RWPE1 (cell line): ENCODE measurements around the gene MINAR2.

Experiments used
- CTCF ChIA-PET: fragments of 350-600 bp; sonication (Branson Sonifier 250); formaldehyde crosslinking; extraction: SDS; loops from one replicate; lab custom pipeline; 2021; lab: Yijun Ruan, JAX
- POLR2A ChIA-PET: fragments of 400-600 bp; formaldehyde crosslinking; extraction: SDS; loops from one replicate; lab custom pipeline; 2020; ENCODE audit warnings: antibody characterized with exemption; ENCODE audit not compliant: low non-redundant PET; lab: Yijun Ruan, JAX
- DNase-seq: peaks from one replicate; pipeline ENCODE4 v3.0.0; 2012; ENCODE audit warnings: low spot score
- H3K27ac ChIP-seq: fragments of 450-650 bp; 2 replicates; pipeline ENCODE4 v1.5.1; 2017
- CTCF ChIP-seq: fragments of 450-650 bp; conservative IDR thresholded peaks from 2 replicates; pipeline ENCODE4 v1.5.1; 2017; ENCODE audit warnings: low read depth, mild to moderate bottlenecking

The MINAR2 gene

DNA sequence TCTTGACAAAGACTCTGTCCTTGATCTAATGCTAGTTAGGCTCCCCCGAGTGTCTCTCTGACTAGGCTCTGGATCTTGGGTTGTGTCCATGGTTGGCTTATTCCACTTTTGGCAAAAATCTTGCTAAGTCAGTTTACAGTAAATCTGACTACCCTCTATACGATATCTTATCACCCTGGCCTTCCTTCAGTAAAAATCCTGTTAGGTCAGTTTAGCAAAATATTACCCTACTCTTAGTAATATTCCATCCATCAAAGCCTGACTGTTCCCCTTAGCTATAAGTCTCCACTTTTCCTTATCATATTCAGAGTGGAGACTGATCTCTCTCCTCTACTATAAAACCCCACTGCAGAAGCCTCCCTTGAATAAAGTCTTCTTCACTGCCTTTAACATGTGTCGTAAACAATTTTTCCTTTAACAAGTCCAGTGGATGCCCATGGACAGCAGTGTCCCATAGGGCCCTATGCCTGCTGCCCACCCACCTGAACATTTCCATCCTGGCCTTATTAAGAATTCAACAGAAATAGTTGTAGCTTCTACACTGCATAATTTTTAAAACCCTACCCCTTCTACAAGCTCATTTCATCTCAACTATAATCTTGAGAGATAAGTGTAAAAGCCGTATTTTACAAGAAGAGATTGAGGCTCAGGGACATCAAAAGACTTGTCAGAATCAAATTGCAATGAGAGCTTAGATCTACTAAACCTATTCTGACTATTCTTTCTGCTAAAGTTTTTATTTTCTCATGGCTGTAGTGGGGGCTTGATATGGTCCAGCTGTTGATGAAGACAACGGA, 22.3 kb downstream of the MINAR2 start:
- no peak overlapping the region for H3K27ac ChIP-seq
- POLR2A ChIA-PET, result no interaction called here
- DNase-seq, result no peak
- TF ChIP-seq CTCF, result no peak
- CTCF ChIA-PET, result interaction anchor here (0.5 to 4.6 kb wide), 4 partner anchors 48 to 669 kb away, joined by 4 to 78 read pairs (median 8); no protein-coding TSS in a partner anchor

DNA sequence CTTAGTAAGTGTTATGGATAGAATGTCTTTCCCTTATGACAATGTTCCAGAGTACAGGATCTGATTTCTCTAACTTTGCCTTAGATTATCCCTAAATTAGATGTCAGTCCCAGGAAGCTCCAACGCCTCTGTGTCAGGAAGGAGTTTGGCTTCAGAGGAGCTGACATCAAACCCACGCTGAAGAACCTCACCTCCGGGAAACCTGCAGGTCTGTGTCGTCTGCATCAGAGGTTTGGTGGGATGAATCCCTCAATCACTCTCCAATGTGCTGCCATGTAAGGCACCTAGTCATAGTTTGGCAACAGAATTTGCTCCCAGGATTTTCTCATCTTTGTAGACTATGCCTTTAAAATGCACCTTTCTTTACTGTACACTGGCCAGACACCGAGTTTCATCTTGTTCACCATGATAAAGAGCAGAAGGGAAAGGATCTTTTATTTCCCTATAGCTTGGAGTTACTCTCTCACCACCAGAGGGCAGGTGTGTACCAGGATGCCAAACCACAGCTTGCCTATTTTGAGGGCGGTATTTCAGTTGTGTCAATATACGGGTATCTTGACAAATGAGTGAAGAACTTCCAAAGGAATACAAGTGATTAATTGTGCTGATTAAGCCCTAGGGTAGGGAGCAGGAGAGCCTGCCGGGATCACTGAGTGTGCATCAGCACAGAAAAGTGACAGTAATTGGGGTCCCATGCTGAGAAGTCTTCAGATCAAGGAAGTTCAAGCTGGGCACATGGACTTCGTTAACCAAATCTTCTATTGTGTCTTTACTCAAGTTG, 23.4 kb downstream of the MINAR2 start:
- POLR2A ChIA-PET, result no interaction called here
- TF ChIP-seq CTCF, result peak; percentile 89
- peak; percentile 61 for DNase-seq
- H3K27ac ChIP-seq, result no peak overlapping the region
- CTCF ChIA-PET, result interaction anchor here (0.5 to 4.6 kb wide), 24 partner anchors 8 to 1738 kb away, joined by 3 to 78 read pairs (median 4); partner anchors contain the start of gene MINAR2

GRCh38 chr5:129773376-129773775, 25.5 kb downstream of the MINAR2 start:
- ChIA-PET CTCF (interaction anchor here (4.6 kb wide), 1 partner anchor 79 kb away, joined by 78 read pairs; no protein-coding TSS in a partner anchor), POLR2A (no interaction called here)
- no peak for TF ChIP-seq CTCF
- H3K27ac ChIP-seq, result no peak overlapping the region
- no peak for DNase-seq

- POLR2A ChIA-PET, result no interaction called here
- DNase-seq, result no peak
- H3K27ac ChIP-seq, result no peak overlapping the region
- no peak for TF ChIP-seq CTCF
- CTCF ChIA-PET, result no interaction called here
These were observed 33.7 kb downstream of the MINAR2 start for GRCh38 chr5:129781594-129781993.

- CTCF ChIA-PET, result no interaction called here
- no peak overlapping the region for H3K27ac ChIP-seq
- no peak for DNase-seq
- POLR2A ChIA-PET, result no interaction called here
- no peak for TF ChIP-seq CTCF
These were observed 55.5 kb downstream of the MINAR2 start for GRCh38 chr5:129803403-129803802.

DNA sequence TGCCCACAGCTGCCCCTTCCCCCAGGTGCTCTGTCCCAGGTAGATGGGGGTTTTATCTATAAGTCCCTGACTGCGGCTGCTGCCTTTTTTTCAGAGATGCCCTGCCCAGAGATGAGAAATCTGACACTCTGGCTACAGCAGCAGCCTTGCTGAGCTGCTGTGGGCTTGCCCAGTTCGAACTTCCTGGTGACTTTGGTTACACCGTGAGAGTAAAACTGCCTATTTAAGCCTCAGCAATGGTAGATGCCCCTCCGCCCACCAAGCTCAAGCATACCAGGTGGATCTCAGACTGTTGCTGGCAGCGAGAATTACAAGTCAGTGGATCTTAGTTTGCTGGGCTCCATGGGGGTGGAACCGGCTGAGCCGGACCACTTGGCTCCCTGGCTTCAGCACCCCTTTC, 56.8 kb downstream of the MINAR2 start:
- ChIA-PET POLR2A (no interaction called here), CTCF (interaction anchor here (0.5 to 0.6 kb wide), 2 partner anchors 48 to 635 kb away, joined by 3 to 4 read pairs; no protein-coding TSS in a partner anchor)
- TF ChIP-seq CTCF, result no peak
- DNase-seq, result no peak
- H3K27ac ChIP-seq, result no peak overlapping the region
